HEK293T (cell line): ENCODE measurements around the gene PC.
A peak's percentile ranks its signal among the peaks of the same experiment; 100 is the strongest.

Experiments
- ARNT ChIP-seq: fragments of 450-650 bp; IDR thresholded peaks from 2 replicates; pipeline ENCODE4 v1.6.1; 2017; ENCODE audit warnings: mild to moderate bottlenecking
- BHLHE40 ChIP-seq: fragments of 450-650 bp; IDR thresholded peaks from 2 replicates; pipeline ENCODE4 v1.6.1; 2016; ENCODE audit warnings: mild to moderate bottlenecking, moderate library complexity, borderline replicate concordance
- CTBP1 ChIP-seq: fragments of 450-650 bp; IDR thresholded peaks from 2 replicates; pipeline ENCODE4 v1.6.1; 2016; ENCODE audit warnings: borderline replicate concordance
- ELF4 ChIP-seq: fragments of 450-650 bp; IDR thresholded peaks from 2 replicates; pipeline ENCODE4 v1.6.1; 2017; ENCODE audit warnings: antibody characterized with exemption
- FOXA1 ChIP-seq: fragments of 450-650 bp; IDR thresholded peaks from 2 replicates; pipeline ENCODE4 v1.6.1; 2016; ENCODE audit warnings: mild to moderate bottlenecking
- FOXK2 ChIP-seq: fragments of 450-650 bp; IDR thresholded peaks from 2 replicates; pipeline ENCODE4 v1.6.1; 2016; ENCODE audit warnings: mild to moderate bottlenecking
- FOXM1 ChIP-seq: fragments of 450-650 bp; IDR thresholded peaks from 2 replicates; pipeline ENCODE4 v1.6.1; 2017; ENCODE audit warnings: mild to moderate bottlenecking, borderline replicate concordance
- L3MBTL2 ChIP-seq: fragments of 450-650 bp; conservative IDR thresholded peaks from 2 replicates; pipeline ENCODE4 v1.6.1; 2016; ENCODE audit warnings: mild to moderate bottlenecking
- LEF1 ChIP-seq: fragments of 450-650 bp; IDR thresholded peaks from 2 replicates; pipeline ENCODE4 v1.6.1; 2017; ENCODE audit warnings: mild to moderate bottlenecking, borderline replicate concordance
- NFRKB ChIP-seq: fragments of 450-650 bp; IDR thresholded peaks from 2 replicates; pipeline ENCODE4 v1.6.1; 2016; ENCODE audit warnings: mild to moderate bottlenecking, moderate library complexity
- SP1 ChIP-seq: fragments of 450-650 bp; IDR thresholded peaks from 2 replicates; pipeline ENCODE4 v1.6.1; 2017
- SUZ12 ChIP-seq: fragments of 450-650 bp; IDR thresholded peaks from 2 replicates; pipeline ENCODE4 v1.6.1; 2016; ENCODE audit warnings: mild to moderate bottlenecking
- TARDBP ChIP-seq: fragments of 450-650 bp; IDR thresholded peaks from 2 replicates; pipeline ENCODE4 v1.6.1; 2016
- TF ChIP-seq, protein P1 (sequence below): fragments of 450-650 bp; IDR thresholded peaks from 2 replicates; pipeline ENCODE4 v1.6.1; 2016

DNA sequence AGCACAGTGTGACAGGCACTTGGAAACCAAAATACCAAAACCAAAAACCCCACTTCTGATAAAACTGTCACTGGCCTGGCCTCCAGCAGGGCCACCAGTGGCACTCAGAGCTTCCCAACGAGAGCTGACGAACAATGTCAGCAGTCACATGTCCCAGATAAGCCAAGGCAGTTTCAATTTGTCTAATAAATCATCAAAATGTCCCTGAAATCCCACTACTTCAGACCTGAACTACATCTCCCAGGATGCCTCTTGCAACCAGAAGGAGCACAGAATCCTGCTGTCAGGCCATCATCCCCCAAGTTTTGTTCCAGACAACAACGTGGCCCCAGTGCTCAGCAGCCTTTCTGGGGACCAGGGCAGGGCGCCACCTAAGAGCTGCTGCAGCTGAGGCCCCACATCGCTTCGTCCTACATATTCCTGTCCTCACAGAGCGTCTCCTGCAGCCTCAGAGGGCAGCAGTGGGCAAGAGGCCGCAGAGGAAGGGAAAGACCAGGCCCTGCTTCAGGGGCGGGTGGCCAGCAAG lies 76.2 kb downstream of the PC start:
- TF ChIP-seq LEF1 (no peak), FOXK2 (no peak), ARNT (no peak), BHLHE40 (no peak), FOXM1 (no peak), TARDBP (no peak), SUZ12 (no peak), SP1 (no peak), NFRKB (no peak), FOXA1 (no peak), L3MBTL2 (no peak), CTBP1 (no peak), ELF4 (no peak)
- TF ChIP-seq, protein P1, sequence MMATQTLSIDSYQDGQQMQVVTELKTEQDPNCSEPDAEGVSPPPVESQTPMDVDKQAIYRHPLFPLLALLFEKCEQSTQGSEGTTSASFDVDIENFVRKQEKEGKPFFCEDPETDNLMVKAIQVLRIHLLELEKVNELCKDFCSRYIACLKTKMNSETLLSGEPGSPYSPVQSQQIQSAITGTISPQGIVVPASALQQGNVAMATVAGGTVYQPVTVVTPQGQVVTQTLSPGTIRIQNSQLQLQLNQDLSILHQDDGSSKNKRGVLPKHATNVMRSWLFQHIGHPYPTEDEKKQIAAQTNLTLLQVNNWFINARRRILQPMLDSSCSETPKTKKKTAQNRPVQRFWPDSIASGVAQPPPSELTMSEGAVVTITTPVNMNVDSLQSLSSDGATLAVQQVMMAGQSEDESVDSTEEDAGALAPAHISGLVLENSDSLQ, result peak; percentile 53; the same call in 1 of the 2 replicates
